CD1c-positive myeloid dendritic cell (primary cell): ENCODE results near the gene DNM3.

Source experiments
- DNase-seq: peaks from one replicate; pipeline ENCODE4 v3.0.0-alpha.2; 2016; ENCODE audit errors: extremely low spot score

Gene DNM3

DNA sequence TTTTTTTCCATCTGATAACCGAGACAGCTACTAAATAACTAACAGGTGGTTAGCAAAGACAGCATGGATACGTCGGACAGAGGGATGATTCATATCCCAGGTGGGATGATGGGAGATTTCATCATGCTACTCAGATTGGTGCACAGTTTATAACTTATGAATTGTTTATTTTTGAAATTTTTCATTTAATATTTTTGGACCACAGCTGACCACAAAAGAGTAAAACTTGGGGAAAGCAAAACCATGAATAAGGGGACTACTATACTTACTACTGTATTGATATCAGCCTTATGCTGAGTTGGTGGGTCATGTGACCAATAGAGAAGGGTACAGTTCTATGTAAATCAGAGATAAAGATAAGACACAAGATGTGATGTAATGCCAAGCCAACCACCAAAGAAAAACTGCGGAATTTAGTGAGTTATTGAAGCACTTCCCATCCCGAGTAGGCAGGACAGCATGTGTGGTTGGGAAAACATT, 331.1 kb downstream of the DNM3 start:
- DNase-seq, result no peak

DNA sequence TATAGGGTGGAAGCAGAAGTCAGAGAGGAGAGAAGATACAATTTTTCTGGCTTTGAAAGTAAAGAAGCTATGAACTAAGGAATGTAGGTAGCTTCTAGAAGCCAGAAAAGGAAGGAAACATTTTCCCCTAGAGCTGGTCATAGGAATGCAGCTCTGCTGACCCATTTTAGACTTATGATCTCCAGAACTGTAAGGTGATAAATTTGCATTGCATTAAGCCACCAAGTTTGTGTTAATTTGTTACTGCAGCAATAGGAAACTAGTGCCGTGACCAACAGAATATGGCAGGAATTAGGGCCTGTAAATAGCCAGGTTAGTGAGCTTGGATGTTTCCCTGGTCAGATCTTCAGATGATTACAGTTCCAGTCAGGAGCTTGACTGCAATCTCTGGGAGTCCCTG, 334.9 kb downstream of the DNM3 start:
- no peak for DNase-seq

DNA sequence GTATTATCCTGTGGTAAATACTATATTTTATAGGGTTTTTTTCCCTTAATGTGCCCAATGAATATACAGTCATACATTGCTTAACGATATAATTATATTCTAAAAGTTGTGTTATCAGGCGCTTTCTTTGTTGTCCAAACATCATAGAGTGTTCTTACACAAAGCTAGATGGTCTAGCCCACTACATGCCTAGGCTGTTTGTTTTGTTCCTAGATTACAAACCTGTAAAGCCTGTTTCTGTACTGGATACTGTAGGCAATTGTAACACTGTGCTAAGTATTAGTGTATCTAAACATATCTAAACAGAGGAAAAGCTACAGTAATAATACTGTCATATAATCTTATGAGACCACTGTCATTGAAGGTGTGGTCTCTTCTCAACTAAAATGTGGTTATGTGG, 336.6 kb downstream of the DNM3 start:
- no peak for DNase-seq

DNA sequence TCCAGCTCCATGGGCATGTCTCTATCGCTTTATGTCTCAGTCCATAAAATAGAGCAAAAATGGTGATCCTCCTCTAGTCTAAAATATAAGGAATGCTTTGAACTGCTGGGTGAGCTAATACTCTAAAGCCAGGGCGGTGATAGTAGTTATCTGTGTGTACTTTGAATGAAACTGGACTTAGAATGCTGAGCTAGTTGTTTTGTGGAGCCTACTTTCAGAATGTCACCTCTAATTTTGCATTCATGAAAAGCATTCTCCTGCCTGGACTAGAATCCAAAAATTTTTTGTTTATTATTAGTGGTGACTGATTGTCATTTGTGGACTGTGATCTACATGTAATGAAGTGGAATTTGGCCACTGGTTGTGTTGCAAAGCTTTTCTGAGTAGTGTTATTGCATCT, 337.6 kb downstream of the DNM3 start:
- DNase-seq, result no peak

DNA sequence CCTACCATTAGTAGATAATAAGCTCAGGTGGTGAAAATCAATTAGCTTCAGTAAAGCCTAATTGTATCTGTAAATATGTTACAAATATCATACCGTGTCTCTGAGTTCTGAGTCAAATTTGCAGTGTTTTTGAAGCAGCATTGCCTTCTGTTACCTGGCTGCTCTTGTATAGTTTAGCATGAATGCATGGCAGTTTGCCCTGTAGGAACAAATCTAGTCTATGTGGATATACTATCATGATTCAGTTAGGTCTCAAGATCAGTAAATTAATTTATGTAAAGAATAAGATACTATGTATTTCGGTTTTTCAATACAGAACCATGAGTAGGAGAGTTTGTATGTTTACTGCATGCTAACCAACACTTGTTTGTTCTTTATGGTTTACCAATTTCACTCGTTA, 338.6 kb downstream of the DNM3 start:
- no peak for DNase-seq

DNA sequence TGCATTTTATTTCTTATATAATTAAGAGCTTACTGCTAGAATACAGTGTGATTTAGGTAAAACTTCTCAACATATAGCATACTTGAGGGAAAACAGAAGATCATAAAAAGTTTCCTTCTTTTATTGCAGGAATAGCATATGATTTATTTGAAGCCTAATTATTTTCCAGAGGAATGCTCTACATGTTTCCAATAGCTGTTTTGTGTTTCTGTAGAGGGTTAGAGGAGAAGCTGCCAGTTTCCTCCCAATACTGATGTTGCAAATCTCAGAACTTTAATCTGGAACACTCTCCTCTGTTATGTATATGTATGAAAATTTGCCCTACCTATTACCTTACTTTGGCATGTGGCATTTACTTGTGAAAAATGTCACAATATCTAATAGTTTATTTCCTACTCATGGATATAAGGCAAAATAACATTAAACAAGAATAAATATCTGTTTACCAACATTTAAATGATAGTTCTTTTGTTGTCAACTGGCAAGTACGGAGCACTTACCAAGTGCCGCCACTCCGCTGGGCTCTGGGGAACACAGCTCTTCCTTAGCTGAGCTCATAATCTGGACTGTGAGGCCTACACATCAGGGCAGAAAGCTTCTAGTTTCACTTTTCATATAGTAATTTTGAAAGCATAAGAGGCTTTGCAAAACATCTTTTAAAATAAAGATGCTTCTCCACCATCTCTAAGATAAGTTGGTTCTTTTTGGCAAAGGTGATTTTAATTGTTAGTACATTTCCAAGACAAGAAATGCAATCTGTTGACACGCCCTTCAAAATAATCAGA, 339.4 kb downstream of the DNM3 start:
- peak; percentile 43 for DNase-seq

DNA sequence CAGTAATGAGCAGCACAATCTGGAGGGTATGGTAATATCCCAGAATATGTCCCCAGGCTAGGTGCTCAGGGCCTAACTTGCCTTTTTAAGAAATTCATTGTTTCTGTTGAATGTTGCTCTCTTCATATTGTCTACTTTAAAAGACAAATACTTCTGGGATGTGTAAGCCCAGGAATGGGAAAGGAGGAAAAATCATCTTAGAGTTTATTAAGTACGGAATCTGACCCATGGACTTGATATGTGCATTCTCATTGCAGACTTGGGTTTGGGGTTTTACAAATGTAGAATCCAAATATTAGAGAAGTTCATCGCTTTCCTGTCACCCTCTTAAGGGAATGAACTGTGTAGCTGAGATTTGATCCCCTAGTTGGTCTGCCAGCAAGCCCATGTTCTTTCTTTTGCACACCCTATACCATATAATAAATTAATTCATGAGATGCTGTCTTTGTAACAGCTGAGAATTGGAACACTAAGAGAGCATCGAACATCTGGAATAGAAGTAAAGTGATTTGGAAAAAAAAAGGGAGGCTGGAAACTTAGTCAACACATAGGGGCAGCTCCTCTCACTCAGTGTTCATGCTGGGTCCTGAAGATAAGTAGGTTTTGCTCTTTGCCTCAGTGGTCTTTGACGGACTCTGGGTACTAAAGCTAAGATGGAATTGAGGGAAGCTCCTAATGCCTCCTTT, 343.4 kb downstream of the DNM3 start:
- DNase-seq, result no peak

DNA sequence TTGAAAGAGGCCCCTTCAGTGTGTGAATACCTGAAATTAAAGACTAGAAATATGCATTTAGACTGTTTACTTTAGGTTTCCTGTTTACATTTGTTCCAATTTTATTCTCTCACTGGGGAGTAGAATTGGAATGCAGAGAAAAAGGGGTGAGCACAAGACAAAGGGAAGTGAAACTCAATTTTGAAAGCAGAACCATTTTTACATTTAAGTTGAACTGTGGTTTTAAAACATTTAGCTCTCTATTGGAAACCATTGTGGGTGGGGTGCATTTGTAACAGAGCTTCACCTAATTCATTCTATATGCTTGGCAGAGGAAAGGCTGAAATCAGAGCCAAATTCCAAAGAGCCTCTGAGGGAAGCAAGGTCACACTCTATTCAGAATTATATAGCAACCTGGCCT, 343.9 kb downstream of the DNM3 start:
- peak; percentile 57 for DNase-seq

DNA sequence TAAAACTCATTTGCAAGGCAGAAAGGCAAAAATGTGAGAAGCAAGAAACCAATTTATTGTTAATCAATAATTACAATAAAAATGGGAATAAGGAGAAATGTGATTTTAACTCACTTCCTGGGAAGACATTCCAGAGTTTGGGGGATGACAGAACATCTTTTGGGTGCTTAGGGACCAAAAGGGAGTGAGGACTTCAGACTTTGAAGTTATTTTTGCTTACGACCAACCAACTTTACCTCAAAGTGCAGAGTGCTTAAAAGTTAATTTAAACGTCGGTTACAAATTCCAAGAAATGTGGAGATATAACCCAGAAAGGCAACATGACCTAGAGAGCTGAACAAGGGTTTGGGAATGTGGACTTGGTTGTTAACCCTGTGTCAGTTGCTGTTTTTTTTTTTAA, 344.7 kb downstream of the DNM3 start:
- DNase-seq, result no peak

DNA sequence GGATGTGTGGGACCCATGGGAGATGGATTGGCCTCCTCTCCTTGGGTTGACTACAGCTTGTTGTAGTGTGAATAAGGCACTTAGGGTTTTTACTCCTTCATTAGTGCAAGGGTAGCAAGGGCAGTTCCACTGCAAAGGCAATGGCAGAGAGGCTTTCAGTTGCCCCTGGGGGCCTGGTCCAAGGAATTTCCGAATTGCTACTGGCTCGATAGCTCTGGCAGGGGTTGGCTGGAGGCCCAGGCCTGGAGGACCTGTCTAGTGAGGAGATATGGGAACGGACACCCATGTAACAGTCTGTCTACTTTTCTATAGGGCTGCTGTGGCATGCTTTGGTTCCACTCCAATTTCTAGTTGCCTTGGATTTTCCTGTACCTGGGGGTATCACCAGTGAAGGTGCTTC, 360.3 kb downstream of the DNM3 start:
- DNase-seq, result no peak

DNA sequence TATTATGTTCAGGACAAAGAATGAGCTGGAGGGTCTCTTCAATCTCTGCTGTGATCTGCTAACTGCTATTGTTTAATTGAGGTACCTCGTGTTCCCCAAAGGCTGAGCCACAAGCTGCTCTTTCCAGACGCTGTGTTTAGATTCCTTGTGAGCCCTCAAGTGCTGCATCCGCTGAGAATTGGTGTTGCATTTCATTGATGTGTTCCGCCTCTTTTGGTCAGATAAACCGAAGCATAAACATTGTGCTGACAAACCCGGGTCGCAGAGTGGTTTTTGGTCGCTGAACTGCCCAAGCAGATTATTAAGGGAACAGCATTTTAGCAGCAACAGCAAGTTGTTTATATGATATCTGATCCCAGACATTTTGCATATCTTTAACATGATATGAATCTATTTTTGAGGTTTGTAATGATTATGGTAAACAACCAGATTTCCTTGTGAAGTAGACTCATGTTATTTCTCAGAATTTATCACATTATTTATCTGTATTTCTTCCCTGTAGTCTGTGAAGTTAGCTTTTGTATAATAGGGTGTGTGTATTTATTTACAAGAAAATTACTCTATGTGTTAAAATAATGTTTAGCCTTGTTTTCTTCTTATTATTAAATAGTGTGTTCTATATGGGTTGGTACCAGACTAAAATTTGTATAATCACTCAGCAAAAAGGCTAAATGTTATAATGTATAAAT, 362.0 kb downstream of the DNM3 start:
- no peak for DNase-seq

DNA sequence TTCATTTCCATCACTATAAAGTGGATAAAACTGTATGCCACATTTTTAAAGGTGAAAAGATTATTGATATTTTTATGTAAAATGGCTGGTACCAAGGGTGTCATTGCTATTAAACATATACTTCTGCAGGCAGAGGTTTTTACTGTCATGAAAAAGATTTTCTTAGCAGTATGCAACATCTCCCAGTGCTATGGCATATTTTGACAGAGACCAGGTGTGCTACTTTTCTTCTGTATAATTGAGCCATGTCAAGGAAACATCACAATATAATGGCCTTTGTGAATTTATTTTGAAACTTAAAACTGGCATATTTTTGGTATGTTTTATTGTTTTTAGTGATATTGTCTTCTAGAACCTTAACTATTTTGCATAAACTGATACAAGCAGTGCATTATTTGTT, 362.6 kb downstream of the DNM3 start:
- DNase-seq, result no peak

DNA sequence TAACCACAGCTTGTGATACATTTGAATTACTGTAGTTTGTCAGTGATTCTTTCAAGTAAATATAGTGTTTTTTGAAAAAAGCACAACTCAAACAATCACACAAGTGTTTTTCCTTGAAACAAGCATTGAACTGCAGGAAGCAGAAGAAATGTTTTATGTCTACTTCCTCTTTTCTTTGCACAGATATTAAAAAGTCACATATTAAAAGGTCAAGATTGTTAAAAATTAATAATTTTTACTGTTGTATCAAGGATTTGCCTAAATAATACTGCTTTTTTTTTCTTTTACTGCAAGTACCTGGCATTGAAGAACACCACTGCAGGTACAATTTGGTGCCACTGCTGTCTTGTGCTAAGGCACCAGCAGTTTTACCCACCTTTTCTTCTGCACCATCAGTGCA, 365.0 kb downstream of the DNM3 start:
- DNase-seq, result no peak

DNA sequence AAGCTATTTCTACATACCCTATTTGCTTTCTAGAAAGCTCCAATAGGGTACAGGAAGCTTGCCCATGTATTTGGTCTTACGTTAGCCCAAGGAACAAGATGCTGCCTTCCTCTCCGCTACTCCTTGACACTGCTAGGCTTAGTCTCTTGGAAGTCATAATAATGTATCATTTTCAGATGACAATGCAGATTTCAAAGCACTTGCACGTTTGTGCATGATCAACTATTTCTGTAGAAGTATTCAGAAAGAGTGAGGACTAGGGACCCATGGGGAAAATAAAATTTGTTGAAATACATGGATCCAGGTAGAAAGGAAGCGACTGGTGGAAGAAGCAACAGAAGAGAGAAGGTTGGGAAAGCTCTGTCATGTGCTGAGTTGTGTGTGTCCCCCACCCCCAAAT, 367.3 kb downstream of the DNM3 start:
- no peak for DNase-seq

DNA sequence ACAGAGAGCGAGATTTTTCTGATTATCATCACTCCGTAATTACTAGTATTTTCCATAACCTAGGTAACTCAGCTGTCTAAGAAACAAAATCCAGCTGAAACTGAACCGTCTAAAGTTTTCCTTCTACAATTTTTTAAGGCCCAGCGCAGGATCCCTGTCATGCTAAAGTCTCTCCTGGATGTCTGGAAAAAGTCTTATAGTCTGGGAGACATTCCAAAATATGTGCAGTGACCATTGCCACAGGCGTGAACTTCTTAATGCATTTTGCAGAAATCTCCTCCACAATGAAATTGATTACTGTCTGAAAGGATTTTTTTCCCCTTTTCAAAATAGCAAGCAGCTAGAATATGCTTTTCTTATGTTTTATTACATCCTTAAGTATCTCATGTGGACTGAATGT, 369.9 kb downstream of the DNM3 start:
- DNase-seq, result no peak

DNA sequence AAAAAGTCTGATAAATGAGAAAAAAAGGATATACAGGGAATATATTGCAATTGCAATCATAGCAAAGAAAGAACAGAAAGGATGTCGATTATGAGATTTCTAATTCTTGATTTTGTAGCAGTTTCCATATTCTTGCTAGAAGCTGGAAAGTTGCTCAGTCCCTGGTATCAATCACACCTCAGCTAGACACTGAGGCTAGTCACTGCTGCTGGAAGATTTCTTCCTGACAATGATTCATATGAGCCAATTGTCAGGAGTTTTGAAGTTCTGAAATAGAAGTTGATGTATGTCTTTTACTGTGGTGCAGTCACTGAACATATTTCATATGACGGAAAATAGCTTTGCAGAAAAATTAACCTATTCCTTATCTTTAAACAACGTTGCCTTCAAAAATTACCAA, 370.8 kb downstream of the DNM3 start:
- DNase-seq, result no peak

DNA sequence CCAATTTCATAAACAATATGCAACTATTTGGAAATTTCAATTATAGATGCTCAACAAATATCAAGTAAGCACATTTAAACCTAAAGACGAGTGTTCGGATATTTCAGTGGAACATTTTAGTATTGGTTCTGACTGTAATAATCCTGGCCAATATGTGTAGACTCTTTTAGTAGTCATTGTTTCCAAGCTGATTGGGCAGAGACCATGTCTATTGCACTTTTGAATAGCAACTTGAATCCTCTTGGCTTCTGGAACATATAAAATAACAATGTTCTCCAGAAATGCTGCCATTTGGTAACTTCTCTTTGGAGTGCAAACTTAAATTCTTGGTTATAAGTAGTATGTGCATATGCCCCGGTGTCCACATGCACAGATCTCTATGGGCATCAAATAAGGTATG, 373.7 kb downstream of the DNM3 start:
- no peak for DNase-seq

DNA sequence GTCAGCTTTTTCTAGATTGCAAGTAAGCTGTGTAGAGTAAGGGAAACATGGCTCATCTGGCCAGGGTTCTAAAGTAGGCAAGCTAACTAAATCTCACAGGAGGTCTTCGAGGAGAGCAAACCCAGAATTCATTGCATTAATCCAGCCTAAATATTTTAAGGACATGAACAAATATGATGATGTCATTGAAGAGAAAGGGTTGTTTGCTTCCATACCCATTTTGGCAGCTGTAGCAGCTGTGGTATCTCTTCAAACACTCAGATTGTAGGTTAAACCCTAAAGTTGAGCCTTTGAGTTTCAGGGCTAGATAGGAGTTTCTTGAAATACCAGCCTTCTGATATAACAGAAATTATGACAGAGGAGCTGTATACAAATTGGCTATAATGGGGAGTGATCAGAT, 378.7 kb downstream of the DNM3 start:
- DNase-seq, result no peak

DNA sequence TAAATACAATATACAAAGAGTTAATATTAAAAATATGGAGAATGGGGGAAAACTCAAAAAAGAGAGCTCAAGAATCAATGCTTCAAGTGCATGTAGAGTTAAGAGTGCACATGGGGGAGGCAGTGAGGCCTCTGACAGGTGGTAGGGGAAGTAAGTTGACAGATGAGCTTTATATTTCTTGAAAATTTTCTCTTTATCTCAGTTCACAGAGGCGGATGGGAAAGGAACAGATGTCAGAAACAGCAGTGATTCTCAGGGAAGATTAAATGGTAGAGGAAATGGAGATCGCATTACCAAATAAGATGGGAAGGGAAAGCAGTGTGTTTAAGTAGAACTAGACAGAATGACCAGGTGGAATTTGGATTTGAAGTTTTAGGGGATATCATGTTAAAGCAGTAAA, 379.1 kb downstream of the DNM3 start:
- no peak for DNase-seq

DNA sequence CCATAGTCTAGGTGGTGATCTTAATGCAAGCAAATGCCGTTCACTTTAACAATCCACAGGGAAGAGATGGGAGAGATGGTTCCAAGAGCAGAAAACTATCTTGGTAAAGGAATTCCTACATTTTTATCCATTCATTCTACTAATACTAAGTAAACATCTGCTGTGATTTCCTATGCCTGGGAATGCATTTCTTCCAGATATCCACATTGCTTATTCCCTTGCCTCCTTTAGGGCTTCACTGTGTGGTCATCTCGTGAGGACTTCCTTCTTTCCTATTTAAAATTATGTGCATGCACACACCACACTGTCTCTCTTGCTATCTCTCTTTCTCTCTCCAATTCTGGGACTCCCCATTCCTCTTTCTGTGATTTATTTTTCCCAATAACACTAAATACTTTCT, 380.1 kb downstream of the DNM3 start:
- no peak for DNase-seq

DNA sequence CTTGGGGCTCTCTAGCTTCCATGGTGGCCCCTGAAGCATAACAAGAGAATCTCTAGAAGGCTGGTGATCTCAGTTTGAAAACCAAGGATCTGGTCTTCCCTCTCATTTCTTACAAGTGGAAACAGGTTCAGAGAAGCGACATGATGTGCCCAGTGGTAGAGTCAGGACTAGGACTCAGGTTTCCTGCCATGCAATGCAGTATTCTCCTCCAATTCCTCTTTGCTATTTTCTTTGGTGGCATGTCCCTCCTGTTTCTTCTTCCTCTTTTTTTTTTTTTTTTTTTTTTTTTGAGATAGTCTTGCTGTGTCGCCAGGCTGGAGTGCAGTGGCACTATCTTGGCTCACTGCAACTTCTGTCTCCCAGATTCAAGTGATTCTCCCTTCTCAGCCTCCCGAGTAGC, 383.6 kb downstream of the DNM3 start:
- no peak for DNase-seq

DNA sequence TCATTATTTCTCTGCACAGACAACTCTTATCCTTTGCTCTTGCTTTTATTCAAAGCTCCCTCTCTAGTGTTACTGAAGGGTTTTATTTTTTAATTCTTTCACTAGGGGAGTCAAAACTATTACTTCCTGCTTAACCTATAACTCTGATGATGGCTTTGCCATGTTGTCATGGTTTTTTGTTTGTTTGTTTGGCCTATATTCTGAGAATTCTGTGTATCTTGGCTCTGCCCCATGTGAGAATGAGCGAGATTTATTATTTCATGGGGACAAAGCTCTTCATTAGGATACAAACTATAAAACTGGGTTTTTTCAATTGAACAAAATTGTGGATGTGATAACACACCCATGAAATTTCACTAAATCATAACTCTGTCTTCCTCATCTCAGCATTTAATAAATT, 388.6 kb downstream of the DNM3 start:
- no peak for DNase-seq

DNA sequence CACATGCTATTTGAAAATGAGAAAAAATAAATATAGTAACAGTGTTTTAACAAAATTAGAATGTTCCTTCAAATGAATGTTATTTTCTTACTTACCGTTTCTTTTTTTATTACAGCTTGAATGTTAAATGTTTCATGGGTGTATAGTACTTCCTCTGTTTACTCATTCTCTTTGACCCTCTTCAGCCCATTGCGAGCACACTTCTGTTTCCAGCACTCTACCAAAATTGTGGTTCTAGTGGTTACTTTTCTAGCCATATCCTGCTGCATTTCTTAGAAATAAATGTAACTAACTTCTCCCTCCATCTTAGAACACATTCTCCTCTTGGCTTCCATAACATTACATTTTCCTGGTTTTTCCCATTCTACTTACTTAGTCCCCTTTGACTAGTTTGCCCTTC, 389.2 kb downstream of the DNM3 start:
- DNase-seq, result no peak
